CD4-positive, alpha-beta T cell treated with Interleukin-21 for 1 hour (primary cell): Measurements from ENCODE around the gene EFCAB8.

Source experiments
- DNase-seq: peaks from one replicate; pipeline ENCODE4 v3.0.0-alpha.2; 2020

EFCAB8 gene, protein sequence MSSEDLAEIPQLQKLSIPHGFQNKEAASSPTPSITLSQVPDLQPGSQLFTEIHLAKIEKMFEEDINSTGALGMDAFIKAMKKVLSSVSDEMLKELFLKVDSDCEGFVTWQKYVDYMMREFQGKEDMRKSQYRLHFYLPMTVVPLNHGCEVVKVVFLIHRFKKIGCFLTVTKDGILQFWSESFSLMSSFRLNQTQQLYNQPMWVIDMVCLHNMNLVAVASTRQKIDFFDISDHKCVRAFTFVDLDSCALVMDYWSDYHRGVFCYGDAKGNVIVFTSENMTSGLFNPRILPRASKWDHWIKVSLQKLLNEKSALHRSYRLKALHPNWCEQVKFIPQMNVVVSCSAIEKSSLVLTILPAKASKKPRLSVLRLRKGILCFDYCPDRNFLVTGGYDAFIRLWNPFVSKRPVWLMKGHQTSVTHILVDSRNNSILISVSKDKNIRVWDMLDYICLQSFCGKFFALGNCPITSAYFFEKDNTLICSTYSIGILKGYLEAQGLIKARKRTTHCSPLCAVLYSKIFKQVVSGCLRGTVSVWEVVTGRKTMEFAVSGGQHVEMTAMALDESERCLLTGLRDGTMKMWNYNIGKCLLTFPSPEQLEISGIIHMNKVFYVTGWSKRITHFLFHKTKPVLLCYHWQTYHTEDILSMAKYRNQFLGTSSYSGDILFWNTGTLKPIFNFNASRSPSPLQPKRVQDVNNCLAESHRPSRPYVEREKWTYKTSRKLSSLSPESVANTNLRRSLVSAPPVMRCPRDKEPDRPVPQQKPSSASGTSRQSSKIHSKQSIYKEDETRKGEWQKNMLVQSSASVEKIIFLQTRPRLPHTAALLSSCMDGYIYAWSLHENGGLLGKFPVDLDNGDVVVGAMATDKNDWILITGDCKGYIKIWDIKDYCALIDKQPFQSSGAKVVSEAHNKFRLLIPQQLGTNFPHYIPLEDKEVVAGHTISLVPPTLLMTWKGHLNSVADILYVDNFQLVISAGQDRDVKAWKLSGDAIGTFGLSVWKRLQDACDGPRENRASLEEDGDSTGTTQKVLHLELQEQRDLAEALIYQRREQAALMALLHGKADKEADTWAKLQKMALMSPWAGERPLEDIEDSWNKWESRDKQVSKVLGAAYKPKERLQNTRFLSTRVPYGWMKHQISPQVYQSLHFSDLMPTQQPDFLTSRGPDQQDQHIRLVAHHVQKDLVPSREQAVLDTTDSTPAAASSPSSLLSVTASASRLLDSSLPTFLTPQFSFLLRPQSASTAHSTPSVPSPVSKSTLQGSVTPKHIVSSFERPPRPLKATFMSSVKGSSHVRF

DNA sequence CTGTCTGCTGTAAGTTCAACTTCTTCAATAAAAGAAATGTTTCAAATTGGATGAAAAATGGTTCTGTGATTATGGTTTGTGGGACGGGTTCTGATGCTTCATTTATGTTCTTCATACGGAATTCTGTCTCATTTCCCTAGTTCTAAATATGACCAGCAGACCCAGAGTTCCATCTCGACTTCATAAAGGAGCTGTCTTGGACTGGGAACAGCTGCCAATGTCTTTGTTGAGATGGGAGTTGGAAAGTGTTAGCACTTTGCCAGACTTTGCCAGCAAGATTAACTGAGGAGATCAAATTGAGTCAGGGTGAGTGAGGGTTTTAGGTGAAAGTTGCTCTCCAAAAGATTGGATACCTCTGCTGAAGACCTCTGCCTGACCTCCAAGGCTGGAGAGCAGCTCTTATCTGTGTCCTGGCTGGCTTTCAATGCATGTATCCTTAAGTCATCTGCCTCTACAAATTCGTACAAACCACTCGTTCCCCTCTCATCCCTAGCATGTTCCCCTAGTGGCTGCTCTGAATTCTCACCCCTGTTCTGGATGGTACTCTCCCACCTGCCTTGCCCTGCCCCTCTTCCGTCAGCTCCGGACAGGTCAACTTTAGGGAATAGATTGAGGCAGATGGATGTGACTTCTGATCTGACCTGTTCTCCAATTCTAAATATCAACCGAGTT is at the start of gene EFCAB8:
EFCAB8 (plus strand) TSS at position 223 of the 672 bp plus-strand sequence. CDS start 4,870 bp downstream, outside the sequence.
- DNase-seq = no peak

DNA sequence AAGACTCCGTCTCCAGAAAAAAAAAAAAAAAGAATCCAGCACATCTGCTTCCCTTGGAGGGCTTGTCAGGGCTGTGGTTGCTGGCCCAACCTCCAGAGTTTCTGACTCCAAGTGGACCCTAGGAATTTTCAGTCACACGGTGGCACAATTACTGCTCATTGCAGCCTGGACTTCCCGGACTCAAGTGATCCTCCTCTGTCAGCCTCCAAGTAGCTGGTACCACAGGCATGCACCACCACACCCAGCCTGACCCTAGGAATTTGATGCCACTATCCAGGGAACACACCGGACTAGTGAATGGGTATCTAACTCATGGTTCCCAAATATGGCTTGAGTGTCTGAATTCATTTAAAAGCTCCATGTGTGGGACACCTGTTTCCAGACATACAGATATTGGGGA is 48.8 kb upstream of the EFCAB8 start:
- DNase-seq = no peak

DNA sequence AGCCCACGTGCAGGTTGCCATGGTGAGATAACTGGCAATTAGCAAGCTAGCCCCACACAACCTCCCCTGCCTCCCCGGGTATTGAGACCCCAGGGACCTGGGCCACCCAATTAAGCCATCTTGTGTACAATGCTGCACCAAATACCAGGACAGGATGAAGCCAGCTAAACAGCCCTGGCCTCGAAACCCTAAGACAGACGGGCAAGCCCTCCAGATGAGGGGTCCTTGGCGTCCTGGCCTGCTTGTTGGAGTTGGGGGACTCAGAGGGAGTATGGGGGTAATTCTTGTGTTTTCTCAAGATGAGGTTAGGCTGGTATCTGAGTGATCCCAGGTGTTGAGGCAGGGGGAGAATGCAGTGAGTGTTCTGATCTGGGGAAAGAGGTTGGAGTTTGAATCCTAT is 47.8 kb upstream of the EFCAB8 start:
- no peak for DNase-seq

DNA sequence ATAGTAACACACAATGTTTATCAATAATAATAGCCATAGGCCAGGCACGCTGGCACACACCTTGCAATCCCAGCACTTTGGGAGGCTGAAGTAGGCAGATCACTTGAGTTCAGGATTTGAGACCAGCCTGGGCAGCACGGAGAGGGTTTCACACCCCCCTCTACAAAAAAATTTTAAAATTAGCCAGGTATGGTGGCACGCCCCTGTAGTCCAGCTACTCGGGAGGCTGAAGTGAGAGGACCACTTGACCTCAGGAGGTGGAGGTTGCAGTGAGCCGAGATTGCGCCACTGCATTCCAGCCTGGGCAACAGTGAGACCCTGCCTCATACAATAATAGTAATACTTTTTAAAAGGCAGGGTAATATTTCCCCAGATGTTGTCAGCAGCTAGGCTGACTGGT is 46.8 kb upstream of the EFCAB8 start:
- no peak for DNase-seq

DNA sequence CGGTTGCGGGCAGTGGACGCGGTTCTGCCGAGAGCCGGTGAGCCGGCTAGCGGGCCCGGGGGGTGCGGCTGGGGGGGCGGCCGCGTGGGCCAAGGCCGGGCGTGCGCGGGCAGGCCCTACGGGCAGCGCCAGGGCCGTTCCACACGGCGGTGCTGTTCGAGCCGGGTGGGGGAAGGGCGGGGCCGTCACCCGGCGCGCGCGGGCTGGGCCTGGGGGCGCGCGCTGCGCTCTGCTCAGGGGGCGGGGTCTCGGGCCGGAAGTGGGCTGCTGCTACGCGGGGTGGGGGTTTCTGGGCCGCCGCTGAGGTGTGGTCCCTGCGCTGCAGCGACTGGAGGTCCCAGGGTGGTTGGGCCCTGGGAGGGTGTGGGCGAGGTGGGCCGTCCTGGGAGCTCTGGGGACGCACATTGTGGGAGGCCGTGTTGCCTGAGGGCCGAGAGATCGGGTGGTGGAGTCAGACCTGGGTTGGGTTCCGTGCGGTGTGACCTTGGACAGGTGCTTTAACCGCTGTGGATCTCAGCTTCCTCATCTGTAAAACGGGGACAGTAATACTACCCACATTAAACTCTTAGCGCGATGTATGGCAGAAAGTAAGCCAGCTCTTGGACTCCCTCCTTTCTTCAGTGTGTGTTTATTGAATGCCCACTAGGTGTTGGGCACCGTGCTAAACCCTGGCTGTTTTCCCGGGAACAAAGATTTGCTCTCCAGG is 38.6 kb upstream of the EFCAB8 start:
- DNase-seq = no peak

DNA sequence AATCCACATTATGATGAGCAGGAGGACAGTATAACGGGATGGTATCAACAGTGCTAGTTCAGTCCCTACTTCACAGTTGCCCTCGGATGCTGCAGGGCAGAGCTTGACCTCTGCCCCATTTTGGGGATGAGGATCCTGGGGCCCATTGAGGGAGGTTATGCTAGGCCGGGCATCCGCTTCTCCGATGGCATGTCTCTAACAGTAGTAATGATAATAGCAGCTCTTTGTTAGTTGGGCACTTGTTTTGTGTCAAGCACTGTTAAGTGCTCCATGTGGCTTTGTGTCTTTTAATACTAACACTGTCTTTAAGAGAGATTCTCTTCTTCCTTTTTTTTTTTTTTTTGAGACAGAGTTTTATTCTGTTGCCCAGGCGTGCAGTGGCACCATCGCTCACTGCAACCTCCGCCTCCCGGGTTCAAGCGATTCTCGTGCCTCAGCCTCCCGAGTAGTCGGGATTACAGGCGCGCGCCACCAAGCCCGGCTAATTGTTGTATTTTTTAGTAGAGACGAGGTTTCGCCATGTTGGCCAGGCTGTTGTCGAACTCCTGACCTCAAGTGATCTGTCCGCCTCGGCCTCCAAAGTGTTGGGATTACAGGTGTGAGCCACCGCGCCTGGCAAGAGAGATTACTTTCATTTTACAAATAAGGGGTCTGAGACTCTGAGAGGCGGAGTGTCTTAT is 37.9 kb upstream of the EFCAB8 start:
- DNase-seq = peak; percentile 16

DNA sequence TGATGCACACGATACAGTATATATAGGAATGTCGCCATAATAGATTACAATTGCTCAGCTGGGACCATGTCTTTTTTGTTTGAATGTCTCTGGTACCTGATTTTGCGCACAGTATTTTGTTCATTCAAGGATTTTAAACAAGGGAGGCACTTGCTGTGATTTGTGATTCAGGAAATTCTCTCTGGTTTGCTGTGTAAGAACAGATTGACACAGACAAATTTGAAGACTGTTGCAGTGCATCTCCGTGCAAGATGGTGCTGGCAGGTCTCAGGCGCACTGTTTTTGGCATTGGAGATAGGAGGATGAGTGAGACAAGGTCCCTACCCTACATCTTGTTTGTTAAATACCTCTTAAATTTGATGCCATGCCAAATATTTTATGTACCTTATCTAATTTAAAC is 36.5 kb upstream of the EFCAB8 start:
- DNase-seq = no peak

DNA sequence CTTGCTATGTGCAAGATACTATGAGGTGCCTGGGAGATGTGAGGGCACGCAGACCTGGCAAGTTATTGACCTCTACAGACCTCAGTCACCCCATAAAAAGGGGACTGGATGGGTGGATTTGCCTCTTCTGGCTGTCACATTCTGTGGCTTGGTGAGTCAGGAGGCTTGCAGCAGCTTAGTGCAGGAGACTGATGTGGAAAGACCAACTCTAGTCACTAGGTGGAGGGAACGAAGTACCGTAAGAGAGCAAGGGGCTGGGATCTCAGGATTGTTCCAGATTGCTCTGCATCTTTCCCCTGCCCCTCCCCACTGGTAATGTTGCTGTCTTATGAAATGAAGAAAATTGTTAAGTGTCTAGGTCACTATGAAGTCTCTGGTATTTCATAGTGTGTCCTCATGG is 35.6 kb upstream of the EFCAB8 start:
- DNase-seq = no peak

DNA sequence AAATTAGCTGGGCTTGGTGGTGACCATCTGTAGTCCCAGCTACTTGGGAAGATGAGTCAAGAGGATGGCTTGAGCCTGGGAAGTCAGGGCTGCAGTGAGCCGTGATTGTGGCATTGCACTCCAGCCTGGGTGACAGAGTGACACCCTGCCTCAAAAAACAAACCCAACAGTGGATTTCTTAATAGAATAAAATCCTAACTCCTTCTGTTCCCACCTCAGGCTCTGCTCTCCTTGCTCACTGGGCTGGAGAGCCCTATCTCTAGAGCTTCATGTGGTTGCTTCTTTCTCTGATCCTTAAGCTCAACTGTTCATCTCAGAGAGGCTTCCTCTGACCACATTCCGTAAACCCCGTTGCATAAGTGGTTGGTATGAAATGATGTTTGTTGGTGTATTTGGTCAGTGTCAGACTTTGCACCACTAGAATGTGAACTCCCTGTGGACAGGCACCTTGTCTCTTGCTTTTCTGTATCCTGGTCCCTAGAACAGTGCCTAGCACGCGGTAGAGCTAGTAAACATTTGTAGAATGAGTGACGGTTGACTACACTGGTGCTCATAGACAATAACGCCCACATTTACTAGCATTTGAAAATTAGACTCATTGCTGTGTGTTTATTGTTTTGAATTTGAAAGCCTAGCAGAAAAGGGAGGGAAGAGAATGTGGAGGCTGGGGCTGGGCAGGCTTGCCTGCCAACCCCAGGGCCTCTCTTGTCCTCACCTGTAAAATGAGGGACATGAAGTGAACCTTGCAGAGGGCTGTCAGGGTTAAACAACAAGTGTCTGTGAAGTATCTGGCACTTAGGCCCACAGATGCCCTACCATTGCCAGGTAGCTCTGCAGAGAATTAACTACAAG is 34.8 kb upstream of the EFCAB8 start:
- DNase-seq = no peak

DNA sequence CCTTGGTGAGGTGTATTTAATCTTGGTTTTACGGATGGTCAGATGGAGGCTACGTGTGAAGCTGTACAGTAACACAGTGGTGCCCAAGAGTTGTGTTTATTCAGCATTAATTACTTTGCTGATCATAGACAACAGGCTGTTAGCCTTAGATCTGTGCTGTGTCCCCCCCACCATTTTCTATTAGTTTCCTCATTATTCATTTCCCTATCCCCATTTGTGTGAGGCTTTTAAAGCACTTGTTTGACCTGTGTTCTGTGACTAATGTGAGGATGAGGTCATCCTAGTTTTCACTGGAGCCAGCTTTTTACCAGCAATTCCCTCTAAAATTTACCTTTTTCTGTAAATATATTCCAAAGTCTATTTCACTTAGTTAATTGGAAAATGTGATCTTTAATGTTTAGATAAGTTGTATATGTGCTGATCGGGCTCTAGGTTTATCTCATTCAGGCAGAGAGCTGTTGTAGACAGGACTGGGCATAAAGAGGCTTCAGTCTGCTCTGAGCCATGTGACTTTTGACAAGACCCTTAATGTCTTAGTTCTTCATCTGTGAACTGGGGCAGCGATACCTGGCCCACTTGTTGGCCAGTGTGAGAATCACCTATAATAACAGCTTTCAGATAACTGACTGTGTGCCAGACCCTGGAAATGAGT is 30.6 kb upstream of the EFCAB8 start:
- no peak for DNase-seq

DNA sequence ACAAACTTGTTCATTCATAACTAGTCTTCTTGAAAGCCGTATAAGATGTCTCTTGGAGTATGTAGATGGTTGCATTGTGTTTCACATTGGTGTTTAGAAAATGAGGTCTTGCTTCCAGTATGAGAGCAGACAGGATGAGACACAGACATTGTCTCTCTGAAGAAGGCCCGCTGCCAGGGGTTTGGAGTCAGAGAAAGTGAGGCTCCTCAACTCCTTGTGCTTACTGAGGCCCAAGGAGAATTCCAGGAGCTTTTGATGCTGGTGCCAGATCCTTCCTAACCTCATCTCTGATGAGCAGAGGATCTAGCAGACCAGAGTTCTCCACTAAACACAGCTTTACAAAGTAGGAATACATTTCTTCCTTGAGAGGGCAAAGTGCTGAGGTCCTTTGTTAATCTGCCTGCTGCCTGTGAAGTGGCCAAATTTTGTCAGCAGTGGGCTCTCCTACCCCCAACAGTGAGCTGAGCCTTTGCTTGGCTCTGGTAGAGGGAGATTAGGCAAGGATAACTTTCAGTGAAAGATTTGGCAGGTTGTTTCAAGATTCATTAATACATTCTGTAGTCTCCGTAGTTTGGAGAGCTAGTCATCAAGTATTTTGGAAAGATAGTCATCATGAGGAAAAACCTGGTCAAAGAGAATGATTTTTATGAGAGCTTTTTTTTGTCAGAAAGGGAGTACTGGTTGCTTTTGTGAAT is 29.3 kb upstream of the EFCAB8 start:
- no peak for DNase-seq

DNA sequence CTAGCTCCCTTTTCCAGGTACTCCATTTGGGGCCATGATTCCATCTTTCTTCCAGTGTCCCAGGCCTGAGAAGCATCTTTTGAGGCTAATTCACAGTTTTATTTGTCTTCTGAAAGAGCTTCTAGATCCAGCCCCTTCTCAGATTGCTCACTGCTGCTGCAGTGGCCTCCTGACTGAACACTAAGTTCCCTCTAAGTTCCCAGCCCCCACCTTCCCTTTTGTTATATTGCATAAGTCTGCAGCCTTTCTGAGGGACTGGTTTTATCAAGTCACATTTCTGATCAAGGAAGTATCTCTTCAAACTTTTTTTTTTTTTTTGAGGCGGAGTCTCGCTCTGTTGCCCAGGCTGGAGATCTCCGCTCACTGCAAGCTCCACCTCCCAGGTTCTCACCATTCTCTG is 28.3 kb upstream of the EFCAB8 start:
- no peak for DNase-seq

DNA sequence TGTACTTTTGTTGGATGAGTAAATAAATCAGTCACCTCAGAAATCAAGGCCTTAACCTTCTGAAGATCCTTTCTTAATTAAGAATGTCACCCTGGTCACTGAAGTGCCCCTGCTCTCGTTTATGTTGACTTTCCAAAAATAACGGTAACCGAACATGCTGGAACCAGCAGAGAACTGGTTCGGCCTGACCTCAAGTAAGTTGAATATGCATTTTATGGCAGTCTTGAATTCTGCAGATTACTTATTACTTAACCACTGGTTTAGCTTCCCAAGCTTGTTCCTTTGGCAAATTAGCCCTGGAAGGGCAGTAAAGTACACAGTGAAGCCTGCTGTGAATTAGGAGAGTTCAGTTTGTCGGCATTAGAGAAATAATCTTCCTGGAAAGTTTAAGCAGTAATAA is 26.7 kb upstream of the EFCAB8 start:
- no peak for DNase-seq

DNA sequence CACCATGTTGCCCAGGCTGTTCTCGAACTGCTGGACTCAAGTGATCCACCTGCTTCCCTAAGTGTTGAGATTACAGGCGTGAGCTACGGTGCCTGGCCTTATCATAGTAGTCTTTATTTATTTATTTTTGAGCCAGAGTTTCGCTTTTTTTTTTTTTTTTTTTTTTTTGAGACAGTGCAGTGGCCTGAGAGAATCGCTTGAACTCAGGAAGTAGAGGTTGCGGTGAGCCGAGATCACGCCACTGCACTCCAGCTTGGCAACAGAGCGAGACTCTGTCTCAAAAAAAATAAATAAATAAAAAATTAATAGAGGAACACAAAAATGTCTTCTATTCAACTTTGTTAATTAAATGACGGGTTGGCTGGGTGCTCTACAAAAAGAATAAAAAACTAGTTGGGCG is 26.1 kb upstream of the EFCAB8 start:
- DNase-seq = peak; percentile 51

DNA sequence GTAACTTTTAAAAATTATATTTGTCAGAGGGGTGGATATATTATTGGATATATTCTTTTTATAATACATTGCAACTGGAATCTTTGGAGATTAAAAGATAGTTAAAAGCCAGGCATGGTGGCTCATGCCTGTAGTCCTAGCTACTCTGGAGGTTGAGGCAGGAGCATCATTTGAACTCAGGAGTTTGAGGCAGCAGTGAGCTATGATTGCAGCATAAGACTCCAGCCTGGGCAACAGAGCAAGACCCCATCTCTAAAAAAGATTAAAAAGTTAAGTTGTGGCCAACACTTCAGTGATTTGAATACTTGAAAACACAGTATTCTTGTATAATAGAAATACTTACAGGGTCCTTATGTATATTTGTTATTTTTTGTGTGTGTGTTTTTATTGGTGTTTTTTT is 23.8 kb upstream of the EFCAB8 start:
- DNase-seq = no peak

DNA sequence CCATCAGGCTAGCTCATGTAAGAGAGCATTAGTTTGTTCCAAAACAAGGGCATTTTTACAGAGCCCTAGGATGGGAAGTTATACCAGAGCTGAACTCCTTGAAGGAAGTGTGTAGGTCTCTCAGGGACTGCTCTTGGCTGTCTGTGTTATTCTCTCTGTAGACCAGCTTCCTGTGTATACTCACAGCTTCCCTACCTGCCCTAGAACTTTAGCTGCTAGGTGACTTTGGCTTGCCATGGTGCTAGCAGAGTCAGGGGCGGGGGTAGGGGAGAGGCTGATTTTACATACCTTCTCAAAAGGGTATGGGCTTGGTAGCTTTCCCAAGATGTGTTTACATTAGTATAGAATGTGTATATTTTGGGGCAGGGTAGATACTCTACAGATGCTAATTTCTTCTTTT is 21.6 kb upstream of the EFCAB8 start:
- DNase-seq = no peak

DNA sequence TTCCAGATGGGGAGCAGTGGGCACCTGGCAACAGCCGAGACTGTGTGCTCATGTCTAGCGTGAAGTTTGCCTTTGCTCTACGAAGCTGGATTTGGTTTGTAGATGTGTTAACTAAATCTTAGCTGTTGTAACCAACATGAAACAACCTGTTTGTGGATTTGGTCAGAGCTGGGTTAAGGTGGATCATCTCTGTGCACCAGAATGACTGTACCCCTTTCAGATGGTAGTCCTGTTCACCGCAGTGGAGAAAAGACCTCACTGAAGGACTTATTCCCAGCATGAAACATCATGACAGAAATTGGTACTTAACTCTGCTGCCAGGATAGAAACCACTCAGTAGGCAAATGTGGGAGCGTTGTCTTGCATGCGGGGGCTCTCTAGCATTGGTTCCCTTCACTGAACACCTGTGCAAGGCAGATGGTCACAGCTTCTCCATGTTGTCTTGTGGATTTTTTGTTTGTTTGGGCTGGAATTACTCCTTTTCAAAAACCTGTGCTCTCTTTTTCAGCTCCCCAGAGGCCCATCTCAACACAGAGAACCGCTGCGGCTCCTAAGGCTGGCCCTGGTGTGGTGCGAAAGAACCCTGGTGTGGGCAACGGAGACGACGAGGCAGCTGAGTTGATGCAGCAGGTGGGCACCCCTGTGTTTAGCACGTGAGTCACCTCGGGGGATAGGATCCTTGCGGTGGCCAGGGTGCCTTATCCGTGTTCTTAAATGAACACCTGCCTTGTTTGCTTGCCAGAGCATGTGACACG is 19.3 kb upstream of the EFCAB8 start:
- DNase-seq = no peak

DNA sequence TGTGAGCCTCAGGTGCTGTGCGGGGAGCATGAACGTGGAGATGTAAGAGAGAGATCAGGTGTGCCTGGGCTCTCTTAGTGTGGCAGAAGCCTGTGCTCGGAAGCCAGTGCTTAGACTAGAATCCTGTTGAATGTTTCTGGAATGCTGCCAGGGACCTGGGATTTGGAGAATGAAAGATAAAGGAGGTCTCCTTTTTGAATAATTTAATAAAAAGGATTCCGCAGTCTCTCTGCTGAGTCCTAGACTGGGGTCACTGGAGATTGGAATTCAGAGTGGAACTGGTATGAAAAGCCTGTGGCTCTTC is 18.8 kb upstream of the EFCAB8 start:
- no peak for DNase-seq

DNA sequence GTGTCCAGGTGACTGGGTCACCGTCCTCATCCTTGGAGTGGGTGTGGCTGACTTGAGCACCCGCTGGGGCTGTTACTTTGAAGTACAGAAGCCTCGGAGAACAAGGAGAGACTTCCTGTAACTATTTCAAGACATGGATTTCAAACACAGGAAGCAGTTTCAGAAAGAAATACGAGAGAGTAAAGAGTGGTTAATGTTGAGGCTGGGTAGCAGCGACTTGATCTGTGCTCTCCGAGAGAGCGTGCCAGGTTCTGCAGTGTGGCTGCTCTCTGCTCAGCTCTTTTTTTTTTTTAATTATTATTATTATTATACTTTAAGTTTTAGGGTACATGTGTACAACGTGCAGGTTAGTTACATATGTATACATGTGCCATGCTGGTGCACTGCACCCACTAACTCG is 17.5 kb upstream of the EFCAB8 start:
- DNase-seq = no peak
